NCI-H82 (cell line): ENCODE results near the gene KRTAP12-3.
"Not testable (repeated sequence)": the region's sequence is repeated elsewhere in the genome, so short reads cannot be mapped to it uniquely, and the experiment has no call there.

Source experiments
- DNase-seq: peaks from one replicate; lab custom pipeline; 2025; lab: John Stamatoyannopoulos, UW

Gene KRTAP12-3

GRCh38 chr21:44685050-44685449 lies 27.3 kb downstream of the KRTAP12-3 start:
- not testable (repeated sequence) for DNase-seq

DNA sequence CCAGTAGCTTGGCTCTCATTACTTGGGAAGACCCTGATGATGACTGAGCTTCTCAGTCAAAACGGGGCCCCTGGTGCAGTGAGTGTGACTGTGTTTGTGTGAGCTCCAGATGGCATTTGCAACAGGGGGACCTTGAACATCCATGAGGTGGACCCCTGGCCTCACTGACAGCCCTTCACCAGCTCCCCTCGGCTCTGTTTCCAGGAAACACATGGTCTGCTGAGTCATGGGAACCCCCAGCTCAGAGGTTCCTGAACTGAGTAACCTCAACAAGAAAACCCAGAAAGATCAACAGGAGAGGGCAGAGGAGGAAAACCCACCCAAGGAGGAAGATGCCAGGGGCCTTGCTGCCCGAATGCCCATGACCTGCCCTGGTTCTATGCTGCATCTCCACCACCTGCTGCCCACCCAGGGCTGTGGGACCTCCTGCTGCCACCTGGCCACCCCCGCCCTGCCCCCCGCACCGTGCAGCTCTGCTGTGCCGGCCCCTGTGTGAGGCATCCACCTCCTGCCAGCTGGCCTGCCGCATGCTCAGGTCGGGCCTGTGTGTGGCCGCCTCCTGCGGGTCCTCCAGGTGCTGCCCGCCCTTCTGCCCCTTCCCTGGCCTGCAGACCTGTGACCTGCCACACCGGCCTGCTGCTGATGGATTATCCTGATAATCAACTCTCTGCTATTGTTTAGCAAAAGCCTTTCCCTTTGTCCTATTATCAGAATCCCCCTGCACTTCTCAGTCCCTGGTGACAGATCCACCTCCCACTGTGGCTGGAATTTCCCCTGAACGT lies 28.5 kb downstream of the KRTAP12-3 start:
- DNase-seq, result no peak

DNA sequence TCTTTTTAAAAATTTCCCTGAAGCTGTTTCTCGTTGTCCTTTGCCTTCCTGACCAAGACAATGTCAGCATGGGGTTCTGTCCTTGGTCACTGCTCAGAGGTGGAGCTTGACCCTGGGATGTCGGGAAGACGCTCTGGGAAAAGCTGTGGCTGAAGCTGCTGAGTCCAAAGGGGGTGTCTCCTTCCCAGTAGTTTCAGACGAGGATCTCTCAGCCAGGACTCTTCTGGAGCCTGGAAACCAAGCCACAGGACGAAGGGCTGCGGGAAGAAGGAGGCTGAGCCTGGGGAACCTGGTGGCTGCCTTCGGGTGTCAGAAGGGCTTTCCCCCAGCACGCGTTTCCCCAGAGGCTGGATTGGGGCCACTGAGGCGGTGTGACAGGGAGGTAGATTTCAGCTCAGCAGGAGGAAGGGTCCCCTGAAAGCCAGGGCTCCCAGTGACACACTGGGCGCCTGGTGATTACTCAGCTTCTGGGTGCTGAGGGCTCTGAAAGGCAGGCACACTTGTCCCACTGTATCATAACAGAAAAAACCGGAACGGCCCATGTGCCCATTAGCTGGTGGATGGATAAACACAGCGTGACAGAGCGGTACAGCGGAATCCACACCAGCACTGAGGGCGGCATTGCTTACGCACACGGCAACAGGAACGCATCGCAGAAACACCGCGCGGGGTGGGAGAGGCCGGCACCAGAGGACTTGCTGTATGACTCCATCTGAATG lies 29.3 kb downstream of the KRTAP12-3 start:
- no peak for DNase-seq

DNA sequence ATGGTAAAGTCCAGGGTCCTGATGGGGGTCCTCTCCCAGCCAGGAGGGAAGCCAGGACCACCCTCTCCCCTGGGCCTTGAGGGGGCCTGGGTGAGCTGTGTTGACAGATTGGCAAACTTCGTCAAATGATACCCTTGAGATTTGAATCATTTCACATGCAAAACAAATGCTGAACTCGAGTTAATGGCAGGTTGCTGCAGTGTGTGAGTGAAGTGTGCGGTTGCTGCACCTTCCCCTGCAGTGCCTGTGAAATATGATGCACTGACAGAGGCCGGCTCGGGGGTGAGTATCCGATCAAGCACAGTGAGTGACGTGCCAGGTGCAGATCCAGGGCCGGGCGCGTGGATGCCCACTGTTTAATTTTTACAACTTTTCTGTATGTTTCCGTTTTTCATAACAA lies 29.9 kb downstream of the KRTAP12-3 start:
- DNase-seq, result no peak

DNA sequence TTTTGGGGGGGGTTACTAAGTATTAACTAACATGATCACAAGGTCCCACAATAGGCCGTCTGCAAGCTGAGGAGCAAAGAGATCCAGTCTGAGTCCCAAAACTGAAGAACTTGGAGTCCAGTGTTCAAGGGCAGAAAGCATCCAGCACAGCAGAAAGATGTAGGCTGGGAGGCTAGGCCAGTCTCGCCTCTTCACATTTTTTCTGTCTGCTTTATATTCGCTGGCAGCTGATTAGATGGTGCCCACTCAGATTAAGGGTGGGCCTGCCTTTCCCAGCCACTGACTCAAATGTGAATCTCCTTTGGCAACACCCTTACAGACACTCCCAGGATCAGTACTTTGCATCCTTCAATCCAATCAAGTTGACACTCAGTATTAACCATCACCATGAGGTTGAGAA lies 32.0 kb downstream of the KRTAP12-3 start:
- DNase-seq, result not testable (repeated sequence)

GRCh38 chr21:44691686-44692085 lies 34.0 kb downstream of the KRTAP12-3 start:
- DNase-seq, result no peak

- no peak for DNase-seq
Observed at GRCh38 chr21:44692798-44693512, 35.2 kb downstream of the KRTAP12-3 start.

GRCh38 chr21:44694776-44695175 lies 37.0 kb downstream of the KRTAP12-3 start:
- no peak for DNase-seq

GRCh38 chr21:44695184-44695583 lies 37.5 kb downstream of the KRTAP12-3 start:
- DNase-seq, result no peak

- no peak for DNase-seq
Observed at GRCh38 chr21:44695641-44696040, 37.9 kb downstream of the KRTAP12-3 start.

DNA sequence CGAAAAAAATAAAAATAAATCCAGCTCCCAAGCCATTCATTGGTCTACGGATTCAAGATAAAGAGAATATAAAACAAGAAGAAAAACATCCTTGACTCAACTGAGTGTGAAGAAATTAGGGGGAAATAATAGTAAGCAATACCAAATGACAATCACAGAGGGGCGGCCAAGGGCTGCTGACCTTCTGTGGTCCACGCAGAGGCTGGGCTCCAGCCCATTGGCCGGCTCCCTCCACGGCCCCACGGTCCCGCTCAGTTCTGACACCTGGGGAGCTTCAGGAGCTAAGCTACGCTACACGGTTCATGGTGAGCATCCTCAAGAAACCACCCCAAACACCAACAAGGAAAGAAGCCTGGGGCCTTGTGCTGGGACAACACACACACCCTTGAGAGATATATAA lies 38.8 kb downstream of the KRTAP12-3 start:
- no peak for DNase-seq

GRCh38 chr21:44697172-44697810 lies 39.6 kb downstream of the KRTAP12-3 start, which contains the start of gene KRTAP10-12:
Gene KRTAP10-12, plus strand, starts transcription at chr21:44697172. Its CDS starts 30 bp downstream, at chr21:44697202.
- not testable (repeated sequence) for DNase-seq

DNA sequence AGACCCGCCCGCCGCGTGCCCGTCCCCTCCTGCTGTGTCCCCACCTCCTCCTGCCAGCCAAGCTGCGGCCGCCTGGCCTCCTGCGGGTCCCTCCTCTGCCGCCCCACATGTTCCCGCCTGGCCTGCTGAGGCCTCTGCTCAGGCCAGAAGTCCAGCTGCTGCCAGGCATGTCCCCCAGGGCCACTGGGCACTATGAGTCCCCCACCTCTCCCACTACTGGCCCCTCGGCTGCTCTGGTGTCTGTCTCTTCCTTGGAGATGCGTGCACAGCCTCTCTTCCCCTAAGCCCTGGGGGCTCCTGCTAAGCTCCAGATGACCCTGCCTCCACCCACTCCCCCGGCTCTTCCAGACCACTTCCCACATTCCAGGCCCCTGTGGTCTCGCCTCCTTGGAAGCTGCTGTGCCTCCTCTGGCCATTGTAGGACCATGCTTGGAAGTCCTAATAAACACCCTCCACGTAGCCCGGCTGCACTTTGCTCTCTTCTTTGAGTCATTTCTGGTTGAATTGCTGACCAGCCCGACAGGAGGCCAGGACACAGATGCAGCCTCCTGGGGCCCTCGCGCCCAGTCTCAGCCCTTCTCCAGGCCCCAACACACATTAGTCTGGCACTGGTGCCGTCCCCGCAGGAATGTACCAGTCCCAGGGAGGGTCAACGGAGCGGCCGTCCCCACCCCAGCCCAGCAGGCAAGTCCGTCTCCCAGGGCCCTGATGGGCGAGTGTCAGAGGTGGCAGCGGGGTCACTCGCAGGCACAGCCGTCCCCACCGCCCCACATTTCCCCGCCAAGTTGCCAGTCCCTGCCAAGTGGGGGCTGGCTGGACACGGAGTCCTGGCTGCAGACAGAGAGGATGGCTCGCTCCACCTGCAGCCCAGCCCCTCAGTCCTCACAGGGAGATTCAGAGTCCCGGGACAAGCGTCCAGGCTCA lies 40.3 kb downstream of the KRTAP12-3 start:
- DNase-seq, result no peak

- no peak for DNase-seq
Observed at GRCh38 chr21:44699502-44700001, 41.8 kb downstream of the KRTAP12-3 start.

GRCh38 chr21:44700101-44701022 lies 42.6 kb downstream of the KRTAP12-3 start:
- no peak for DNase-seq

DNA sequence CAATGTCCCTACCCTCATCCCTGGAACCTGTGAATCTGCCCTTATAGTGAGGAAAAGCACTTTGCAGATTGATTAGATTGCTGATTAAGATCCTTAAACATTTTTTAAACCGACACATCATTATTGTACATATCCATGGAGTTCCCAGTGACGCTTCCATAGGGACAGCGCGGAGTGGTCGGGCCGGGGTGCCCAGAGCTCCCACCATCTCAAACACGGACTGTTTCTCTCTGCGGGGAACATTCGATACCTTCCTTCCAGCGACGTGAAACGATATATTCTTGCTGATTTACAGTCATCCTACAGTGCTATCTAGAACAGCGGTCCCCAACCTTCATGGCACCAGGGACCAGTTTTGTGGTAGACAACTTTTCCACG lies 43.3 kb downstream of the KRTAP12-3 start:
- no peak for DNase-seq

- no peak for DNase-seq
Observed at GRCh38 chr21:44701541-44701940, 43.8 kb downstream of the KRTAP12-3 start.

DNA sequence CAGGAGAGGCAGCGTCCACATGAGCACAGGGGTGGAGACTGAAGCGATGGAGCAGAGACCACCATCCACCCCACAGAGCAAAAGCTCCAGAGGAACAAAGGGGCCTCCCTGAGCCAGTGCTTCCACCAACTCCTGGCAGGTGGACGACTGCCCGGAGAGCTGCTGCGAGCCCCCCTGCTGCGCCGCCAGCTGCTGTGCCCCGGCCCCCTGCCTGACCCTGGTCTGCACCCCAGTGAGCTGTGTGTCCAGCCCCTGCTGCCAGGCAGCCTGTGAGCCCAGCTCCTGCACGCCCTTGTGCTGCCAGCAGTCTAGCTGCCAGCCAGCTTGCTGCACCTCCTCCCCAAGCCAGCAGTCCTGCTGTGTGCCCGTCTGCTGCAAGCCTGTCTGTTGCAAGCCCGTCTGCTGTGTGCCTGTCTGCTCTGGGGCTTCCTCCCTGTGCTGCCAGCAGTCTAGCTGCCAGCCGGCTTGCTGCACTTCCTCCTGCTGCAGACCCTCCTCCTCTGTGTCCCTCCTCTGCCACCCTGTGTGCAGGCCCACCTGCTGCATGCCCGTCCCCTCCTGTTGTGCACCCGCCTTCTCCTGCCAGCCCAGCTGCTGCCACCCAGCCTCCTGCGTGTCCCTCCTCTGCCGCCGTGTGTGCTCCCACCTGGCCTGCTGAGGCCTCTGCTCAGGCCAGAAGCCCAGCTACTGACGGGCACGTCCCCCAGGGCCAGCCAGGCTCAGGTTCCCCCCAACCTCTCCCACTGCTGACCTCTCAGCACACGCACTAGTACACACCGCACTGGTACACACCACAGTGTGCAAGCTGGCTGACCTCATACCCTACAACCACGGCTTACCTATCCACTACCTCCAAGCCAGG lies 44.6 kb downstream of the KRTAP12-3 start:
- no peak for DNase-seq
